Mesenteric fat pad (tissue), 1 donor: ENCODE measurements around the gene GNB5. TPM values are rescaled to one million over a fixed set of nuclear protein-coding genes. Genes with fewer than 3 reads are reported as not detected.

Source experiments
- DNase-seq: peaks from one replicate; pipeline ENCODE4 v3.0.0-alpha.2; 2020; ENCODE audit warnings: low spot score
- total RNA-seq: library from RNA; stranded (reverse); fragmentation: NEBNext Ultra II Directional; extraction: Animal tissue kit (Norgen Biotek cat#: 25700); gene quantifications from one replicate; pipeline ENCODE4 v1.2.1, GENCODE V29; 2021
- donor health status: DM: yes; HTN: yes; CAD: no.

The GNB5 gene
- total RNA-seq, 1 donor from 2014 or later: 8.9 TPM

GRCh38 chr15:52068004-52068615, 123.1 kb downstream of the GNB5 start:
- DNase-seq: no peak

DNA sequence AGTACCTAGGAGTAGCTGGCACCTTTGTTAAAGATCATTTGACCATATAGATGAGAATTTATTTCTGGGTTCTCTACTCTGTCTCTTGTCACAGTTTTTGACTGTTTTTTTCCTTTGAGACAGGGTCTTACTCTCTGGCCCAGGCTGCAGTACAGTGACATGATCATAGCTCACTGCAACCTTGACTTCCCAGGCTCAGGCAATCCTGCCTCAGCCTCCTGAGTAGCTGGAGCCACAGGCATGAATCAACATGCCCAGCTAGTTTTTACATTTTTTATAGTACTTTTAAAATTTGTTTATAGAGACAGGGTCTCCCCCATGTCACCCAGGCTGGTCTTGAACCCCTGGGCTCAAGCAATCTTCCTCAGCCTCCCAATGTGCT, 123.7 kb downstream of the GNB5 start:
- no peak for DNase-seq

DNA sequence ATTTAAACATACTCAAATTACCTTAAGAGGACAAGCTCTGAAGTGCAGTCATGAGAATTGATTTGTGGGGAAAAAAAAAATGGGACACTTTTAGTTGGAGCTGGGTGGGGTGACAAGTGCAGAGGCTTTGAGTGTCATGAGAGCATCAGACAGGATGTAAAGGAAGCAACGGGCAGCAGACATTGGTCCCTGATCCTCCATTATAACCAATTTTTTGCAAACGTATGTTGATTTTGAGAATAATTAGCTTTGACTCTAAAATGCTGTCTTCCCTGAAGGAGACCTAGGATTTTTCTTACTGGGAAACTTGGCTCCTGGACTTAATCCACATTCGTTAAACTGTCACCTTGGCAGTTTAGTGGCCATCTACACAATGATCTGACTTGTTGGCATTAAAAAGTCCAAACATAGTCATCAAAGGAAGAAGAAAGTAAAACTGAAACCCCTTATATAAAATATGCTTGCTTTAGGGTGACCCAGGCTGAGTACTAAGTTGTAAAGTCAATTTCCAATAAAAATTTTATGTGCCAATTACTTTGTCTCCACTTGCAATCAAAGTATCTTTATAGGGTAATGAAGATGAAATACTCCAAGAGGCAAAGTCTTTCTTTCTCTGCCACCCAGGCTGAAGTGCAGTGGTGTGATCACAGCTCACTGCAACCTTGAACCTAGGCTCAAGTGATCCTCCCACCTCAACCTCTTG, 124.2 kb downstream of the GNB5 start:
- no peak for DNase-seq

Other genes with a start within 250 kb of the GNB5 start
- 10.0 TPM for gene LEO1, start 219.6 kb downstream of the GNB5 start, total RNA-seq
- gene MAPK6, start 172.2 kb downstream of the GNB5 start, total RNA-seq: 32.1 TPM
- gene BCL2L10, start 78.6 kb downstream of the GNB5 start, total RNA-seq: not detected
- gene MYO5C, start 104.4 kb upstream of the GNB5 start, total RNA-seq: 18.5 TPM